Keratinocyte (primary cell): ENCODE data around the gene TTC16. TPM values are rescaled to one million over a fixed set of nuclear protein-coding genes. Genes with fewer than 3 reads are reported as not detected.

Source experiments
- DNase-seq: peaks from one replicate; pipeline ENCODE4 v3.0.0-alpha.2; 2011; ENCODE audit warnings: low read depth, missing footprints, low spot score
- FAIRE-seq: peaks from 2 replicates; lab custom pipeline; 2011; peaks lifted over from hg19 to GRCh38; lab: Jason Lieb, UNC
- H2AFZ ChIP-seq: 2 replicates; pipeline ENCODE4 v1.6.0; 2012; ENCODE audit warnings: low read length, control low read depth, inconsistent platforms; ENCODE audit not compliant: control insufficient read depth
- H3K27ac ChIP-seq: 2 replicates; pipeline ENCODE4 v1.5.1; 2011; ENCODE audit warnings: low read length; ENCODE audit not compliant: control insufficient read depth, insufficient read depth
- H3K27me3 ChIP-seq: 3 replicates; pipeline ENCODE4 v1.6.0; 2011; ENCODE audit warnings: low read length; ENCODE audit not compliant: control insufficient read depth, insufficient read depth; ENCODE audit errors: extremely low read depth
- H3K36me3 ChIP-seq, 2 experiments: 2 replicates in 1 of 2; 3 replicates in 1 of 2; pipeline ENCODE4 v1.5.1; 2011; ENCODE audit warnings: low read length in 2 of 2, mild to moderate bottlenecking in 1 of 2; ENCODE audit not compliant: control insufficient read depth in 2 of 2, insufficient read depth in 2 of 2; ENCODE audit errors: extremely low read depth in 1 of 2
- H3K4me1 ChIP-seq: 3 replicates; pipeline ENCODE4 v1.5.1; 2011; ENCODE audit warnings: low read length; ENCODE audit not compliant: control insufficient read depth, insufficient read depth; ENCODE audit errors: extremely low read depth
- H3K4me2 ChIP-seq: 3 replicates; pipeline ENCODE4 v1.6.0; 2011; ENCODE audit warnings: low read depth, low read length; ENCODE audit not compliant: control insufficient read depth, insufficient read depth; ENCODE audit errors: extremely low read depth
- H3K4me3 ChIP-seq, 3 experiments: fragments of 200-600 bp in 1 of 3; sonication (generic) in 1 of 3; 2 replicates in 2 of 3; 3 replicates in 1 of 3; pipeline ENCODE4 v1.5.1; 2011 to 2016; ENCODE audit warnings: low read length in 3 of 3, mild to moderate bottlenecking in 3 of 3, control low read depth in 2 of 3, inconsistent platforms in 1 of 3, low read depth in 1 of 3, mixed read lengths in 1 of 3, mixed run types in 1 of 3, moderate library complexity in 1 of 3; ENCODE audit not compliant: control insufficient read depth in 2 of 3, insufficient read depth in 2 of 3; ENCODE audit errors: extremely low read depth in 1 of 3
- H3K79me2 ChIP-seq: 2 replicates; pipeline ENCODE4 v1.6.0; 2012; ENCODE audit warnings: low read length; ENCODE audit not compliant: control insufficient read depth, insufficient read depth
- H3K9ac ChIP-seq: 3 replicates; pipeline ENCODE4 v1.6.0; 2011; ENCODE audit warnings: low read length; ENCODE audit not compliant: control insufficient read depth, insufficient read depth; ENCODE audit errors: extremely low read depth
- H3K9me1 ChIP-seq: 3 replicates; pipeline ENCODE4 v1.6.0; 2011; ENCODE audit warnings: low read length; ENCODE audit not compliant: control insufficient read depth, insufficient read depth; ENCODE audit errors: extremely low read depth
- H3K9me3 ChIP-seq: 2 replicates; pipeline ENCODE4 v1.5.1; 2012; ENCODE audit warnings: low read depth, low read length; ENCODE audit not compliant: control insufficient read depth
- H4K20me1 ChIP-seq: 3 replicates; pipeline ENCODE4 v1.6.0; 2011; ENCODE audit warnings: low read length; ENCODE audit not compliant: control insufficient read depth, insufficient read depth; ENCODE audit errors: extremely low read depth
- CTCF ChIP-seq, 3 experiments: IDR thresholded peaks in 1 of 3; conservative IDR thresholded peaks in 1 of 3; optimal IDR thresholded peaks in 1 of 3; 2 replicates in 2 of 3; 3 replicates in 1 of 3; pipeline versions ENCODE3 to v1.5.1; 2011; ENCODE audit warnings: low read length in 3 of 3, mild to moderate bottlenecking in 3 of 3, moderate library complexity in 2 of 3, control low read depth in 1 of 3, inconsistent platforms in 1 of 3; ENCODE audit not compliant: insufficient read depth in 2 of 3; ENCODE audit errors: extremely low read depth in 1 of 3
- EZH2 ChIP-seq: IDR thresholded peaks from one replicate; pipeline ENCODE4 v1.6.1; 2012; ENCODE audit warnings: inconsistent platforms, mild to moderate bottlenecking, low read length, moderate library complexity
- dilution Hi-C: fragments of 300-500 bp; cut with MboI; formaldehyde crosslinking; loops from one replicate; pipeline ENCODE4 v1.7.0; 2020; ENCODE audit warnings: low sequenced_read_pairs; ENCODE audit not compliant: extremely low pct_ligation_motif_present
- polyA plus RNA-seq, 5 experiments: library from polyadenylated mRNA; depleted of rRNA in 3 of 5; stranded (reverse) in 3 of 5; stranded (forward) in 1 of 5; unstranded in 1 of 5; fragments of >200 nt; gene quantifications; 1 replicate in 1 of 5; 2 replicates in 3 of 5; 3 replicates in 1 of 5; pipeline versions ENCODE4 v1.2.1 to v1.2.3, GENCODE V29; 2011 to 2012; ENCODE audit warnings: missing spikeins in 2 of 5, low read depth in 1 of 5, low replicate concordance in 1 of 5

The TTC16 gene
- polyA plus RNA-seq, 1 donor (not counting 4 experiments of a cell fraction or from before 2014, with no cell fraction given), result not detected

- Histone ChIP-seq H4K20me1 (no peaks in the 10 kb centered on the region), H3K4me1 (peaks cover 10% of the 10 kb centered on the region), H3K27ac (no peak overlapping the region), H3K27me3 (no peaks in the 10 kb centered on the region), H3K9ac (no peak overlapping the region), H3K4me3 (no peak overlapping the region), H3K36me3 (no peaks in the 10 kb centered on the region), H3K79me2 (no peaks in the 10 kb centered on the region), H3K9me3 (no peaks in the 10 kb centered on the region), H3K9me1 (no peaks in the 10 kb centered on the region), H3K4me2 (no peak overlapping the region), H2AFZ (no peak overlapping the region)
- FAIRE-seq (no peak), DNase-seq (no peak)
- dilution Hi-C loops, result no loop called here
- TF ChIP-seq EZH2 (no peak), CTCF (optimal IDR thresholded peaks at IDR 0.05 in 1 of 3, IDR thresholded peaks at IDR 0.05 in 1 of 3, conservative IDR thresholded peaks at IDR 0.05 in 1 of 3; ENCODE audit: extremely low read depth in 1 of 3, insufficient read depth in 2 of 3, low read length in 3 of 3) (no peak)
Measured at GRCh38 chr9:127767410-127767809, 51.5 kb downstream of the TTC16 start.

- Histone ChIP-seq H3K4me1 (peaks cover 10% of the 10 kb centered on the region), H3K9ac (no peak overlapping the region), H3K36me3 (no peaks in the 10 kb centered on the region), H3K9me3 (no peaks in the 10 kb centered on the region), H3K4me2 (no peak overlapping the region), H3K27ac (no peak overlapping the region), H3K9me1 (no peaks in the 10 kb centered on the region), H3K27me3 (no peaks in the 10 kb centered on the region), H3K4me3 (no peak overlapping the region), H2AFZ (no peak overlapping the region), H4K20me1 (no peaks in the 10 kb centered on the region), H3K79me2 (no peaks in the 10 kb centered on the region)
- no peak for DNase-seq
- no peak for FAIRE-seq
- TF ChIP-seq CTCF (optimal IDR thresholded peaks at IDR 0.05 in 1 of 3, IDR thresholded peaks at IDR 0.05 in 1 of 3, conservative IDR thresholded peaks at IDR 0.05 in 1 of 3; ENCODE audit: extremely low read depth in 1 of 3, insufficient read depth in 2 of 3, low read length in 3 of 3) (no peak), EZH2 (no peak)
- dilution Hi-C loops, result no loop called here
Measured at GRCh38 chr9:127767909-127768331, 52.0 kb downstream of the TTC16 start.
